ENCODE measurements around the gene UNC13A. TPM values are rescaled to one million over a fixed set of nuclear protein-coding genes. Genes with fewer than 3 reads are reported as not detected.

The UNC13A gene
- polyA plus RNA-seq, 3 donors, result 0.01 TPM; not detected in 2

GRCh38 chr19:17656970-17657369 lies 31.2 kb downstream of the UNC13A start:
- no peaks in the 10 kb centered on the region for H3K36me3 Mint-ChIP-seq
- no peak overlapping the region for H3K9ac ChIP-seq (ENCODE audit: insufficient read depth, low read length, poor library complexity, severe bottlenecking)
- no peak overlapping the region for H3K27ac ChIP-seq (ENCODE audit: low read depth in 1 of 2, low read length in 2 of 2)
- no peaks in the 10 kb centered on the region for H4K20me1 ChIP-seq (ENCODE audit: insufficient read depth, low read length)
- peaks cover 2% of the 10 kb centered on the region for H3K4me1 Mint-ChIP-seq
- H3K79me2 ChIP-seq (ENCODE audit: insufficient read depth, low read length), result no peaks in the 10 kb centered on the region
- intact Hi-C loops (cut with micrococcal nuclease), result no loop called here
- no peak overlapping the region for H3K4me2 ChIP-seq (replicated peaks; ENCODE audit: extremely low read depth, low read length, poor library complexity, severe bottlenecking)
- no peaks in the 10 kb centered on the region for H3K36me3 ChIP-seq (replicated peaks in 1 of 2; ENCODE audit: control insufficient read depth in 1 of 2, insufficient read depth in 2 of 2, low read length in 2 of 2)
- H3K4me3 Mint-ChIP-seq, result peak overlapping the region in 1 of 2 donors; percentile 26
- H3K27me3 ChIP-seq (ENCODE audit: control insufficient read depth in 2 of 2, insufficient read depth in 2 of 2, low read length in 2 of 2), result no peaks in the 10 kb centered on the region
- no peak overlapping the region for H3K27ac Mint-ChIP-seq
- TF ChIP-seq, protein P1, sequence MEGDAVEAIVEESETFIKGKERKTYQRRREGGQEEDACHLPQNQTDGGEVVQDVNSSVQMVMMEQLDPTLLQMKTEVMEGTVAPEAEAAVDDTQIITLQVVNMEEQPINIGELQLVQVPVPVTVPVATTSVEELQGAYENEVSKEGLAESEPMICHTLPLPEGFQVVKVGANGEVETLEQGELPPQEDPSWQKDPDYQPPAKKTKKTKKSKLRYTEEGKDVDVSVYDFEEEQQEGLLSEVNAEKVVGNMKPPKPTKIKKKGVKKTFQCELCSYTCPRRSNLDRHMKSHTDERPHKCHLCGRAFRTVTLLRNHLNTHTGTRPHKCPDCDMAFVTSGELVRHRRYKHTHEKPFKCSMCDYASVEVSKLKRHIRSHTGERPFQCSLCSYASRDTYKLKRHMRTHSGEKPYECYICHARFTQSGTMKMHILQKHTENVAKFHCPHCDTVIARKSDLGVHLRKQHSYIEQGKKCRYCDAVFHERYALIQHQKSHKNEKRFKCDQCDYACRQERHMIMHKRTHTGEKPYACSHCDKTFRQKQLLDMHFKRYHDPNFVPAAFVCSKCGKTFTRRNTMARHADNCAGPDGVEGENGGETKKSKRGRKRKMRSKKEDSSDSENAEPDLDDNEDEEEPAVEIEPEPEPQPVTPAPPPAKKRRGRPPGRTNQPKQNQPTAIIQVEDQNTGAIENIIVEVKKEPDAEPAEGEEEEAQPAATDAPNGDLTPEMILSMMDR (IDR thresholded peaks at IDR 0.05), result no peak
- peaks cover 0 to 14% (median 5%) of the 10 kb centered on the region in 7 donors for H3K9me3 Mint-ChIP-seq
- no peaks in the 10 kb centered on the region for H3K4me1 ChIP-seq (ENCODE audit: control insufficient read depth in 1 of 2, insufficient read depth in 2 of 2, low read length in 2 of 2)
- H3K27me3 Mint-ChIP-seq (ENCODE audit: low read depth in 3 of 3), result peaks cover 8 to 17% (median 12%) of the 10 kb centered on the region in 3 donors
- H2AFZ ChIP-seq (ENCODE audit: insufficient read depth, low read depth, low read length, poor library complexity, severe bottlenecking), result no peak overlapping the region
- 85% methylated on average over 8 of the region's 8 CpGs for WGBS (ENCODE audit: insufficient coverage)
- H3K4me3 ChIP-seq (replicated peaks in 1 of 3; ENCODE audit: low read depth in 2 of 3, low read length in 3 of 3), result no peak overlapping the region
- DNase-seq, result no peak
- peaks cover 0 to 9% of the 10 kb centered on the region in 2 donors for H3K9me3 ChIP-seq (replicated peaks in 1 of 2; ENCODE audit: control insufficient read depth in 1 of 2, insufficient read depth in 1 of 2, low read length in 2 of 2)

GRCh38 chr19:17655751-17656472 lies 32.2 kb downstream of the UNC13A start:
- no peaks in the 10 kb centered on the region for H3K36me3 ChIP-seq (replicated peaks in 1 of 2; ENCODE audit: control insufficient read depth in 1 of 2, insufficient read depth in 2 of 2, low read length in 2 of 2)
- H3K4me3 ChIP-seq (replicated peaks in 1 of 3; ENCODE audit: low read depth in 2 of 3, low read length in 3 of 3), result no peak overlapping the region
- H3K4me2 ChIP-seq (replicated peaks; ENCODE audit: extremely low read depth, low read length, poor library complexity, severe bottlenecking), result no peak overlapping the region
- H3K27me3 ChIP-seq (ENCODE audit: control insufficient read depth in 2 of 2, insufficient read depth in 2 of 2, low read length in 2 of 2), result no peaks in the 10 kb centered on the region
- no peaks in the 10 kb centered on the region for H3K4me1 ChIP-seq (ENCODE audit: control insufficient read depth in 1 of 2, insufficient read depth in 2 of 2, low read length in 2 of 2)
- H3K4me3 Mint-ChIP-seq, result no peak overlapping the region
- intact Hi-C loops (cut with micrococcal nuclease), result no loop called here
- H3K79me2 ChIP-seq (ENCODE audit: insufficient read depth, low read length), result no peaks in the 10 kb centered on the region
- no peak overlapping the region for H3K27ac ChIP-seq (ENCODE audit: low read depth in 1 of 2, low read length in 2 of 2)
- no peaks in the 10 kb centered on the region for H3K36me3 Mint-ChIP-seq
- peaks cover 8 to 15% (median 8%) of the 10 kb centered on the region in 3 donors for H3K27me3 Mint-ChIP-seq (ENCODE audit: low read depth in 3 of 3)
- WGBS (ENCODE audit: insufficient coverage), result 90% methylated on average over 21 of the region's 25 CpGs
- H3K9ac ChIP-seq (ENCODE audit: insufficient read depth, low read length, poor library complexity, severe bottlenecking), result no peak overlapping the region
- peak overlapping the region in 1 of 7 donors; percentile 25 for H3K27ac Mint-ChIP-seq
- H3K9me3 ChIP-seq (replicated peaks in 1 of 2; ENCODE audit: control insufficient read depth in 1 of 2, insufficient read depth in 1 of 2, low read length in 2 of 2), result peaks cover 0 to 9% of the 10 kb centered on the region in 2 donors
- TF ChIP-seq, protein P1 (IDR thresholded peaks at IDR 0.05), result no peak
- H3K4me1 Mint-ChIP-seq, result peaks cover 4% of the 10 kb centered on the region
- no peak for DNase-seq
- no peaks in the 10 kb centered on the region for H4K20me1 ChIP-seq (ENCODE audit: insufficient read depth, low read length)
- peaks cover 0 to 14% (median 5%) of the 10 kb centered on the region in 7 donors for H3K9me3 Mint-ChIP-seq
- no peak overlapping the region for H2AFZ ChIP-seq (ENCODE audit: insufficient read depth, low read depth, low read length, poor library complexity, severe bottlenecking)

Measured in CD14-positive monocyte (primary cell).